GM20000 (cell line): ENCODE data around the gene PRKN.

Experiments used
- DNase-seq: peaks from one replicate; pipeline ENCODE4 v3.0.0; 2012; ENCODE audit warnings: low spot score
- TF ChIP-seq, protein P1 (sequence below): IDR thresholded peaks from 2 replicates; pipeline ENCODE4 v1.5.1; 2012; ENCODE audit warnings: mild to moderate bottlenecking, control low read depth; ENCODE audit errors: extremely low read depth, missing control alignments

Gene PRKN

DNA sequence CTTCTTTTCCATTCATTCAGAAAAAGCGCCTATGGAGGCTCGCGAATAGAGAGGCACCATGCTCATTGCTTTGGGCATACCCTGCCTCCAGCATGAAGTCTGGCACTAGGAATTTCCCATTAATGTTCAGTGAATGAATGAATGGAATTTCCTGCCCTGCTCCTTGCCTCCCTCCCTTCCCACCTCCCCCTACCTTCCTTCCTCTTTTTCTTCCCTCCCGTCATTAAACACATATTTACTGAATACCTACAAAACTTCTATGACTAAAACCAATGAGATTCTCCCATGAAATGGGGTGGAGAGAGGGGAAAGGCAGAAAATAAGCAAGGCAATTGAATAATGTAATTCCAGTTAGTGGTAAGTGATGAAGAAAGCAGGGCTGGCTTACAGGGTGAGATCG lies 1239.9 kb downstream of the PRKN start:
- no peak for DNase-seq
- TF ChIP-seq, protein P1, sequence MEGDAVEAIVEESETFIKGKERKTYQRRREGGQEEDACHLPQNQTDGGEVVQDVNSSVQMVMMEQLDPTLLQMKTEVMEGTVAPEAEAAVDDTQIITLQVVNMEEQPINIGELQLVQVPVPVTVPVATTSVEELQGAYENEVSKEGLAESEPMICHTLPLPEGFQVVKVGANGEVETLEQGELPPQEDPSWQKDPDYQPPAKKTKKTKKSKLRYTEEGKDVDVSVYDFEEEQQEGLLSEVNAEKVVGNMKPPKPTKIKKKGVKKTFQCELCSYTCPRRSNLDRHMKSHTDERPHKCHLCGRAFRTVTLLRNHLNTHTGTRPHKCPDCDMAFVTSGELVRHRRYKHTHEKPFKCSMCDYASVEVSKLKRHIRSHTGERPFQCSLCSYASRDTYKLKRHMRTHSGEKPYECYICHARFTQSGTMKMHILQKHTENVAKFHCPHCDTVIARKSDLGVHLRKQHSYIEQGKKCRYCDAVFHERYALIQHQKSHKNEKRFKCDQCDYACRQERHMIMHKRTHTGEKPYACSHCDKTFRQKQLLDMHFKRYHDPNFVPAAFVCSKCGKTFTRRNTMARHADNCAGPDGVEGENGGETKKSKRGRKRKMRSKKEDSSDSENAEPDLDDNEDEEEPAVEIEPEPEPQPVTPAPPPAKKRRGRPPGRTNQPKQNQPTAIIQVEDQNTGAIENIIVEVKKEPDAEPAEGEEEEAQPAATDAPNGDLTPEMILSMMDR, result no peak

DNA sequence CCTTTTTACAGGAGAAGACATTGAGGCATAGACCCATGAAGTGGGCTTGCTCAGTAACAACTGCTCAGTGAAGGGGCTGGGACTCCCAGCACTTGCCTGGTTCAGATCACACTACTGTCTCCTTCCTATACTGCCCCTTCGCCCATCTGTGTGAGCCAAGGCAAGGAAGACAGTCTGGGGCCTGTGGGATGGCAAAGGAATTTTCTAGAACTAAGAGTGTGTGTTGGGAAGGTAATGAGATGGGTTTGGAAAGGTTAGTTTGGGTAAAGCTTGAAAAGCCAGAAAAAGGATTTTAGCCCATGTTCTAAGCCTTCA lies 1240.4 kb downstream of the PRKN start:
- DNase-seq, result no peak
- TF ChIP-seq, protein P1, result no peak

DNA sequence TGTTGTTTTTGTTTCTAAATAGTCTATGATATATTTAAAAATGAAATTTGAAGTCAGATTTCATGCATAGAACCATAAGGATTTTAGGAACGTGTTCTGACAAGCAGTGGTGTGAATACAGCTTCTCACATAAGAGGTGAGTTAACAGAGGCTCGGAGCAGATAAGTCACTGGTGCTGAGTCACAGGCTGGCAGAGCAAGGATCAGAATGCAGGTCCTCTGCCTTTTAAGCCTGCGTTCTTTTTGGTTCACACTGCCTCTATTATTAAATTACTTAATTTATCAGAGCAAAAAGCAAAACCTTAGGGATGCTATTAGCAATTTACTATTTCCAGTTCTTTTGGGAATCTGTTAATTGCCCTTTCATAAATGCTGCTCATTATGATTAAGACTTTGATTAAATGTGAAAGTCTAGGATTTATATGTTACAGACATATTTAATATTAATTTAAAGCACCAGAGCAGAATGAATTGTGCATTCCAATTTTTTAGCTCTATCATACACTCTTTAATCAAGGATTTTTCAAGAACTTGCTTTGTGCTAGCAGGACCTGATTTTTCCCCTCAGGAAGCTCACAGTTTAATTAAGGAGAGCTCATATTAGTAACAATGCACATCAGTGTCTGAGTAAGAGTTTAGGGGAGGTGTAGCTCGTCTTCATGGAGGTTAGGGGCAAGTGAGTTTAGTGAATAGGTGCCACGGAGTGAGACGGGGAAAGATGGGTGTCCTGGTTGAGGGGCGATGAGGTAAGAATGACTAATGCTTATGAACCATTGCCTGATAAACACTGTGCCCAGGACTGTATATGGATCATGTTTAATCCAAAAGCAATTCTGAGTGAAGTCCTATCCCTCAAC lies 1241.0 kb downstream of the PRKN start:
- TF ChIP-seq, protein P1, result no peak
- no peak for DNase-seq

- DNase-seq, result no peak
- TF ChIP-seq, protein P1, result no peak
These were observed 1245.1 kb downstream of the PRKN start for GRCh38 chr6:161482517-161482858.

- no peak for DNase-seq
- TF ChIP-seq, protein P1, result no peak
These were observed 1245.6 kb downstream of the PRKN start for GRCh38 chr6:161481786-161482516.

- no peak for DNase-seq
- TF ChIP-seq, protein P1, result no peak
These were observed 1247.0 kb downstream of the PRKN start for GRCh38 chr6:161480421-161481155.

GRCh38 chr6:161479376-161479775 lies 1248.2 kb downstream of the PRKN start:
- TF ChIP-seq, protein P1, result no peak
- DNase-seq, result no peak
